Pancreas (tissue), 10 donors: Measurements from ENCODE around the gene MAPK6. TPM values are rescaled to one million over a fixed set of nuclear protein-coding genes. Genes with fewer than 3 reads are reported as not detected.
"Not testable (repeated sequence)": the region's sequence is repeated elsewhere in the genome, so short reads cannot be mapped to it uniquely, and the experiment has no call there.

ENCODE experiments used
- ATAC-seq, 4 donors: fragments of 200-7000 bp; cut with Tn5 transposase; one replicate each; pipeline versions ENCODE4 v1.8.0 to v1.9.1; 2020; ENCODE audit warnings: mild to moderate bottlenecking in 4 of 4, moderate library complexity in 4 of 4
- DNase-seq, 6 donors: peaks; one replicate each; pipeline ENCODE4 v3.0.0-alpha.2; 2020
- FAIRE-seq: peaks from 2 replicates; lab custom pipeline; 2012; peaks lifted over from hg19 to GRCh38; lab: Jason Lieb, UNC
- H3K27ac ChIP-seq, 4 donors: fragments of 200-600 bp; sonication (generic); 1 replicate in 3 of 4; 2 replicates in 1 of 4; pipeline versions ENCODE4 v1.5.0 to v1.8.0; 2020
- H3K27me3 ChIP-seq, 4 donors: fragments of 200-600 bp; one replicate each; pipeline ENCODE4 v1.8.0; 2021
- H3K36me3 ChIP-seq, 3 donors: fragments of 200-600 bp; sonication (generic) in 1 of 3; one replicate each; pipeline versions ENCODE4 v1.5.0 to v1.8.0; 2020 to 2021
- H3K4me1 ChIP-seq, 3 donors: fragments of 200-600 bp; one replicate each; pipeline ENCODE4 v1.8.0; 2021
- H3K4me3 ChIP-seq, 4 donors: fragments of 200-600 bp; sonication (generic) in 2 of 4; one replicate each; pipeline versions ENCODE4 v1.5.0 to v1.8.0; 2020 to 2021
- H3K9me3 ChIP-seq, 4 donors: fragments of 200-600 bp; one replicate each; pipeline ENCODE4 v1.8.0; 2021
- WGBS, 2 donors: extraction: QIAGEN DNeasy Blood & Tissue Kit; methylation state at CpG; one replicate each; pipeline ENCODE4 v1.1.7; 2013; 5-methylcytosine and 5-hydroxymethylcytosine counted together
- intact Hi-C, 3 donors: fragments of 100-400 bp; cut with DNase I; formaldehyde crosslinking; loops; one replicate each; pipeline versions ENCODE4 v1.11.1 to v1.14.2; 2022
- polyA plus RNA-seq, 2 donors: library from polyadenylated mRNA; stranded (reverse); fragments of 200-250 nt; gene quantifications; one replicate each; pipeline ENCODE4 v1.2.3, GENCODE V29; 2013
- total RNA-seq, 6 donors: library from RNA; stranded (reverse); fragmentation: NEBNext Ultra II Directional in 4 of 6; extraction: Animal tissue kit (Norgen Biotek cat#: 25700) in 4 of 6; gene quantifications; one replicate each; pipeline versions ENCODE4 v1.2.1 to v1.2.4, GENCODE V29; 2021 to 2023
- TF ChIP-seq, protein P1 (sequence below), 4 donors: fragments of 200-600 bp; sonication (generic) in 3 of 4; IDR thresholded peaks; one replicate each; pipeline versions ENCODE4 v1.5.0 to v1.8.0; 2021; ENCODE audit warnings: antibody characterized with exemption in 4 of 4
- donor health status: healthy with polysubstance abuse.
- donor health status: DM: no; HTN: no; CAD: no; lungs with moderate emphysema.
- donor health status: DM: no; HTN: no; CAD: no.
- donor health status: control.
- donor health status: control.
- donor health status: Bipolar disorder and iron deficiency.
- donor health status: DM: yes; HTN: yes; CAD: no.
- donor health status: DM: no; HTN: no; CAD: no.
- donor health status: DM: no; HTN: no; CAD: no.
- donor health status: DM: yes; HTN: yes; CAD: no.

MAPK6 gene
- total and polyA plus RNA-seq, 8 donors: 3.0 to 13.9 (median 10.1) TPM

DNA sequence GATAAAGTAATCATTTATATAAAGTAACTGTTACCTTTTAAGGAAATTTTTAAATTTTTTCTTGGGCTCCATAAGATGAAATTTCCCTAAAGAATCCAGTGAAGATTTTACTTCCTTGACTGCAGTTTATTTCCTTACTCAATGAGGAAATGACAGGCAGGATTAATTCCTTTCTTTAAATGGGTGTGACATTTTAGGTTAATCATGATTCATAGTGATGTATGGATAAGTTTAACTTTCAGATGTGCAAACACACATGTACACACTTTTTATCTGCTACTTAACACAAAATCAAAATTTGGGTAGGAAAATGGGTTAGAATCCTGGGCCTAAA is 36.3 kb upstream of the MAPK6 start:
- H3K27ac ChIP-seq: no peak overlapping the region
- FAIRE-seq: no peak
- TF ChIP-seq, protein P1, sequence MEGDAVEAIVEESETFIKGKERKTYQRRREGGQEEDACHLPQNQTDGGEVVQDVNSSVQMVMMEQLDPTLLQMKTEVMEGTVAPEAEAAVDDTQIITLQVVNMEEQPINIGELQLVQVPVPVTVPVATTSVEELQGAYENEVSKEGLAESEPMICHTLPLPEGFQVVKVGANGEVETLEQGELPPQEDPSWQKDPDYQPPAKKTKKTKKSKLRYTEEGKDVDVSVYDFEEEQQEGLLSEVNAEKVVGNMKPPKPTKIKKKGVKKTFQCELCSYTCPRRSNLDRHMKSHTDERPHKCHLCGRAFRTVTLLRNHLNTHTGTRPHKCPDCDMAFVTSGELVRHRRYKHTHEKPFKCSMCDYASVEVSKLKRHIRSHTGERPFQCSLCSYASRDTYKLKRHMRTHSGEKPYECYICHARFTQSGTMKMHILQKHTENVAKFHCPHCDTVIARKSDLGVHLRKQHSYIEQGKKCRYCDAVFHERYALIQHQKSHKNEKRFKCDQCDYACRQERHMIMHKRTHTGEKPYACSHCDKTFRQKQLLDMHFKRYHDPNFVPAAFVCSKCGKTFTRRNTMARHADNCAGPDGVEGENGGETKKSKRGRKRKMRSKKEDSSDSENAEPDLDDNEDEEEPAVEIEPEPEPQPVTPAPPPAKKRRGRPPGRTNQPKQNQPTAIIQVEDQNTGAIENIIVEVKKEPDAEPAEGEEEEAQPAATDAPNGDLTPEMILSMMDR (IDR thresholded peaks at IDR 0.05): no peak
- H3K4me3 ChIP-seq: no peak overlapping the region
- no peak for DNase-seq
- H3K4me1 ChIP-seq: no peaks in the 10 kb centered on the region
- H3K9me3 ChIP-seq: no peaks in the 10 kb centered on the region
- no peaks in the 10 kb centered on the region for H3K36me3 ChIP-seq
- intact Hi-C loops: no loop called here
- no peak for ATAC-seq
- H3K27me3 ChIP-seq: no peaks in the 10 kb centered on the region

GRCh38 chr15:51991141-51991540 is 27.9 kb upstream of the MAPK6 start:
- FAIRE-seq (no peak), ATAC-seq (no peak), DNase-seq (no peak)
- intact Hi-C loops: no loop called here
- no peaks in the 10 kb centered on the region for H3K36me3 ChIP-seq
- 75 to 80% methylated on average over 4 of the region's 4 CpGs for WGBS, 2 donors
- H3K27me3 ChIP-seq: no peaks in the 10 kb centered on the region
- TF ChIP-seq, protein P1 (IDR thresholded peaks at IDR 0.05): no peak
- H3K4me1 ChIP-seq: no peaks in the 10 kb centered on the region
- H3K9me3 ChIP-seq: no peaks in the 10 kb centered on the region
- H3K27ac ChIP-seq: no peak overlapping the region
- H3K4me3 ChIP-seq: no peak overlapping the region

- H3K4me3 ChIP-seq: no peak overlapping the region
- H3K27me3 ChIP-seq: no peaks in the 10 kb centered on the region
- intact Hi-C loops: no loop called here
- FAIRE-seq (no peak), ATAC-seq (no peak), DNase-seq (no peak)
- H3K4me1 ChIP-seq: no peaks in the 10 kb centered on the region
- TF ChIP-seq, protein P1 (IDR thresholded peaks at IDR 0.05): no peak
- H3K9me3 ChIP-seq: no peaks in the 10 kb centered on the region
- WGBS, 2 donors: 89 to 97% methylated on average over 1 of the region's 1 CpG
- H3K27ac ChIP-seq: no peak overlapping the region
- no peaks in the 10 kb centered on the region for H3K36me3 ChIP-seq
Measured at GRCh38 chr15:51992953-51993352, 26.1 kb upstream of the MAPK6 start.

DNA sequence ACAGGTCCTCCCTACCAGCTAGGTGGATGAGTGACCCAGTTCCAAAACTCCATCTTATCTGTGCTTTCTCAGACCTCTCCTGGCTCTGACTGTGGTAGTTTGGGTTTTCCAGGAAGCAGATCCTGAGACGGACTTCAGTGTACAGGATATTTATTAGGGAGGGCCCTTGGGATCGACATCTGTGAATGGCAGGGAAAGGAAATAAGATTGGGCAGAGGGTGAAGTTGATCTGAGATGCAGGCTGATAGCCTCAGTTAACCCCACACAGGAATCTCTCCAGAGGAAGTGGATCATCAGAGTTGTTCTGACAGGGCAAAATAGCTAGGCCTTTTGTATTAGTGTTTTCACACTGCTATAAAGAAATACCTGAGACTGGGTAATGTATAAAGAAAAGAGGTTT is 16.7 kb upstream of the MAPK6 start:
- ATAC-seq (no peak), FAIRE-seq (no peak)
- TF ChIP-seq, protein P1 (IDR thresholded peaks at IDR 0.05): no peak

DNA sequence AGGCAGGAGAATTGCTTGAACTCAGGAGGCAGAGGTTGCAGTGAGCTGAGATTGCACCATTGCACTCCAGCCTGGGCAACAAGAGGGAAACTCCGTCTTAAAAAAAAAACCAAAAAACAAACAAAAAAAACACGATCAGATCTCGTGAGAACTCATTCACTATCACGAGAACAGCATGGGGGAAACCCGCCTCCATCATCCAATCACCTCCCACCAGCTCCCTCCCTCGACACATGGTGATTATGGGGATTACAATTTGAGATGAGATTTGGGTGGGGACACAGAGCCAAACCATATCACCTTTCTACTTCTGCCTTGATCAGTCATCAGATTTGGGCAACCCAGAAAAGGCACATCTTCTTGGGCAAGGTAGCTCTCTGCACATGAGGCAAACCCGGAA is 15.9 kb upstream of the MAPK6 start:
- H3K27ac ChIP-seq, H3K36me3 ChIP-seq, H3K9me3 ChIP-seq, DNase-seq, H3K4me3 ChIP-seq, FAIRE-seq, H3K27me3 ChIP-seq, ATAC-seq, H3K4me1 ChIP-seq, intact Hi-C loops: not testable (repeated sequence)
- 83 to 85% methylated on average over 7 of the region's 7 CpGs for WGBS, 2 donors

More for the DNA sequence above, 16.7 kb upstream of the MAPK6 start:
- Histone ChIP-seq H3K4me3 (no peak overlapping the region), H3K4me1 (no peaks in the 10 kb centered on the region), H3K9me3 (no peaks in the 10 kb centered on the region), H3K36me3 (no peaks in the 10 kb centered on the region), H3K27ac (no peak overlapping the region), H3K27me3 (no peaks in the 10 kb centered on the region)
- DNase-seq: no peak
- 77 to 82% methylated on average over 2 of the region's 2 CpGs for WGBS, 2 donors
- intact Hi-C loops: no loop called here

DNA sequence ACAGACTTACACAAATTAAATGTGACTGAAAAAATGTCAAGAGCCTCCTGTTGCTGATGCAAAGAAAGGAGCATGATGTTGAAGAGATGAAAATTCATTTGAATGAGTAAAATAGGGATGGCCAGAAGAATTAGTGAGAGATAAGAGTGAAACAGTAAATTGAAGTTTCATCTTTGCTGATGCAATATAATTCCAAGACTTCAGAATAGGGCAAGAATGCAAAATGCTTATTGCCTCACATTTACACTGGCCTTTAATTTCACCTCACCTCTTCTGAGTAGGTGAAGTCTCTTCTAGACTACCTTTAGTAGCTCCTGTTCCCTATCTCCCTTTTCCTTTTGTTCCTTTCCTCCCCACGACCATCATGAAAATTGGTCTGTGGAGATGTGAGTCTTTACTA is 15.3 kb upstream of the MAPK6 start:
- intact Hi-C loops: no loop called here
- Histone ChIP-seq H3K9me3 (no peaks in the 10 kb centered on the region), H3K4me1 (no peaks in the 10 kb centered on the region), H3K36me3 (no peaks in the 10 kb centered on the region), H3K4me3 (no peak overlapping the region), H3K27ac (no peak overlapping the region), H3K27me3 (no peaks in the 10 kb centered on the region)
- WGBS, 2 donors: 82 to 83% methylated on average over 1 of the region's 1 CpG
- DNase-seq (no peak), FAIRE-seq (no peak), ATAC-seq (no peak)
- TF ChIP-seq, protein P1 (IDR thresholded peaks at IDR 0.05): no peak
